Nephron (organoid): Measurements from ENCODE around the gene HTR1E.

Source experiments
- H3K27ac Mint-ChIP-seq, 3 experiments: 2 replicates each; pipeline ENCODE4 v1.8.0; 2020; ENCODE audit warnings: mixed read lengths in 3 of 3, mild to moderate bottlenecking in 2 of 3, moderate library complexity in 1 of 3
- H3K27me3 Mint-ChIP-seq: 2 replicates; pipeline ENCODE4 v1.8.0; 2021; ENCODE audit warnings: low read depth, mild to moderate bottlenecking, moderate library complexity, mixed read lengths
- H3K36me3 Mint-ChIP-seq: 2 replicates; pipeline ENCODE4 v1.8.0; 2020; ENCODE audit warnings: low read depth, mixed read lengths
- H3K4me1 Mint-ChIP-seq: 2 replicates; pipeline ENCODE4 v1.8.0; 2020; ENCODE audit warnings: mixed read lengths
- H3K4me3 Mint-ChIP-seq, 3 experiments: 2 replicates each; pipeline ENCODE4 v1.8.0; 2020; ENCODE audit warnings: mild to moderate bottlenecking in 3 of 3, mixed read lengths in 3 of 3, moderate library complexity in 2 of 3
- H3K9me3 Mint-ChIP-seq: 2 replicates; pipeline ENCODE4 v1.8.0; 2020; ENCODE audit warnings: mixed read lengths
- TF ChIP-seq, protein P1 (sequence below), 3 experiments: fragments of 200-600 bp; sonication (generic); IDR thresholded peaks; one replicate each; pipeline ENCODE4 v1.5.0; 2021; ENCODE audit warnings: antibody characterized with exemption in 3 of 3; ENCODE audit not compliant: unreplicated experiment in 3 of 3

The HTR1E gene

DNA sequence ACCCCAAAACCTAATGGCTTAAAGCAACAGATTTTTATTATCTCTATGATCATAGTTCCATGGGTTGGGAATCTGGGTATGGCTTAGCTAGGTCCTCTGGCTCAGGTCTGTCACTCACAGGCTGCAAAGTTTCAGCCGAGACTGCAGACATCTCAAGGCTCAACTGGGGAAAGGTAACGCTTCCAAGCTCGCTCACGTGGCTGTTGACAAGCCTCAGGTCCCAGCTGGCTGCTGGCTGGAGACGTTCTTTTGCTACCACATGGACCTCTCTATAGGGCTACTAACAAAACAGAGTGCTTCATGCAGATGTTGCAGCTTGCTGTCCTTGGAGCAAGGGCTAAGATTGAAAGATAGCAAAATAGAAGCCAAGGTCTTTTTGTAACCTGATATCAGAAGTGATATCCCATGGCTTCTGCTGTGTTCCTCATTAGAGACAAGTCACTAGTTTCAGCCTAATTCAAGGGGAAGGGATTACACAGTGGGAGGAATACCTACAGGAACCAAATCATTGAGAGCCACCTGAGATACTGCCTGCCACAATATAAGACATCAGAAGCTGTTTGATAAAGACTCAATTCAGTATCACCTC, 6.6 kb downstream of the HTR1E start:
- Mint-ChIP-seq H3K4me3 (no peak overlapping the region), H3K27me3 (peaks cover 29% of the 10 kb centered on the region)
- TF ChIP-seq, protein P1, sequence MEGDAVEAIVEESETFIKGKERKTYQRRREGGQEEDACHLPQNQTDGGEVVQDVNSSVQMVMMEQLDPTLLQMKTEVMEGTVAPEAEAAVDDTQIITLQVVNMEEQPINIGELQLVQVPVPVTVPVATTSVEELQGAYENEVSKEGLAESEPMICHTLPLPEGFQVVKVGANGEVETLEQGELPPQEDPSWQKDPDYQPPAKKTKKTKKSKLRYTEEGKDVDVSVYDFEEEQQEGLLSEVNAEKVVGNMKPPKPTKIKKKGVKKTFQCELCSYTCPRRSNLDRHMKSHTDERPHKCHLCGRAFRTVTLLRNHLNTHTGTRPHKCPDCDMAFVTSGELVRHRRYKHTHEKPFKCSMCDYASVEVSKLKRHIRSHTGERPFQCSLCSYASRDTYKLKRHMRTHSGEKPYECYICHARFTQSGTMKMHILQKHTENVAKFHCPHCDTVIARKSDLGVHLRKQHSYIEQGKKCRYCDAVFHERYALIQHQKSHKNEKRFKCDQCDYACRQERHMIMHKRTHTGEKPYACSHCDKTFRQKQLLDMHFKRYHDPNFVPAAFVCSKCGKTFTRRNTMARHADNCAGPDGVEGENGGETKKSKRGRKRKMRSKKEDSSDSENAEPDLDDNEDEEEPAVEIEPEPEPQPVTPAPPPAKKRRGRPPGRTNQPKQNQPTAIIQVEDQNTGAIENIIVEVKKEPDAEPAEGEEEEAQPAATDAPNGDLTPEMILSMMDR (IDR thresholded peaks at IDR 0.05; ENCODE audit: unreplicated experiment in 3 of 3): no peak

DNA sequence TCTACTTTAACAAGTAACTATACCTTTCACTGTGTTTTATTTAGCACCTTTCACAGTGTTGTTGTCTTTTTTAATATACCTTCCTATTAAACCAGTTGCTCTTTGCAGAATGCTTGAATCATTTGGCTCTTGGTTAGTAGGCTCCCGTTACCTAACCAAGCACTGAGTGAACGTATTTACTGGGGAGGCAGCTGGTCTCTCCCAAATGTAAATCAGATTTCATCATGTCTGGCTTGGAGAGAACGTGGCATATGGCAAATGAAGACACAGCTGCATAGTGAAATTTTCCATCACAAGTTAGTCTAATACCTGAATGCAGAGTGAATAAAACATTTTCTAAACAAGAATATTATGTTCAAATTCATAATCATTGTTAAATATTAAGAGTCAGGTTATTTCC, 12.4 kb downstream of the HTR1E start:
- H3K36me3 Mint-ChIP-seq: no peaks in the 10 kb centered on the region
- H3K9me3 Mint-ChIP-seq: no peaks in the 10 kb centered on the region
- H3K27ac Mint-ChIP-seq: no peak overlapping the region
- TF ChIP-seq, protein P1 (IDR thresholded peaks at IDR 0.05; ENCODE audit: unreplicated experiment in 3 of 3): no peak
- H3K4me1 Mint-ChIP-seq: no peaks in the 10 kb centered on the region
- H3K27me3 Mint-ChIP-seq: peaks cover 4% of the 10 kb centered on the region
- no peak overlapping the region for H3K4me3 Mint-ChIP-seq

More for the DNA sequence above, 6.6 kb downstream of the HTR1E start:
- H3K9me3 Mint-ChIP-seq: no peaks in the 10 kb centered on the region
- H3K4me1 Mint-ChIP-seq: no peaks in the 10 kb centered on the region
- no peak overlapping the region for H3K27ac Mint-ChIP-seq
- H3K36me3 Mint-ChIP-seq: no peaks in the 10 kb centered on the region

DNA sequence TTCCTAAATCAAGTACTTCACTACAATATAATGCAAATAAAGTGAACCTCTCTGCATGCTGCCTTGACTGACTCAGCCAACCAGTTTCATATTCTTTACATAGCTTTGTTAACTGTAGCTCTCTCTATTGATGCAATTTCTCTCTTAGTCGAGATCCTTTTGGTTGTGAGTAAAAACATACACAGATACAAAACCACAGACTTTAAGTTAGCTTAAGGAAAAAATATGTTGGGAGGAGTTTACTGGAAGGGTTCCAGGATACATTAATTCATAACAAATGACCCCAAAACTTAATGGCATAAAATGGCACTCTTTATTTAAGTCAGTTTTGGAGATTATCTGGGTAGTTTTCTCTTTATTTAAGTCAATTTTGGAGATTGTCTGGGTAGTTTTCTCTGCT, 15.7 kb downstream of the HTR1E start:
- no peaks in the 10 kb centered on the region for H3K9me3 Mint-ChIP-seq
- no peak overlapping the region for H3K27ac Mint-ChIP-seq
- TF ChIP-seq, protein P1 (IDR thresholded peaks at IDR 0.05; ENCODE audit: unreplicated experiment in 3 of 3): no peak
- no peaks in the 10 kb centered on the region for H3K4me1 Mint-ChIP-seq
- H3K4me3 Mint-ChIP-seq: no peak overlapping the region
- H3K27me3 Mint-ChIP-seq: peaks cover 4% of the 10 kb centered on the region
- no peaks in the 10 kb centered on the region for H3K36me3 Mint-ChIP-seq

DNA sequence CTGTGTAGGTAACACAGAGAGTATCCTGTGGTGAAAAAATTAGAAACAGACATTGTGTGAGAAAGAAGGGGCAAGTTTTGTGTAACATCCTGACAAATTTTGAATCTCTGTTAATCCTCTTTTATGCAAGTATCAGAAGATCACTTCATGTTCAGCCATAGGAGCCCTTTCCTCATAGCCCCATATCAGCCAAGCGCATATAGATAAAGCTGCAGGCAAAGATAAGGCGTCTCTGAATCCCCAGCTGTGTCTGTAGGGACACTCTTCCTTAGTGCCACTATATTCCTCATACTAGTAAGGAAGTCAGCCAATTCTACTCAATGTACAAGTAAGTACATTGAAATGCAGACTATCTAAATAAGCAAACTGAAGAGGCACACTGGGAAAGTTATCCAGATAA, 22.3 kb downstream of the HTR1E start:
- Mint-ChIP-seq H3K4me3 (no peak overlapping the region), H3K9me3 (no peaks in the 10 kb centered on the region), H3K4me1 (no peaks in the 10 kb centered on the region), H3K27ac (no peak overlapping the region), H3K36me3 (no peaks in the 10 kb centered on the region), H3K27me3 (no peaks in the 10 kb centered on the region)
- TF ChIP-seq, protein P1 (IDR thresholded peaks at IDR 0.05; ENCODE audit: unreplicated experiment in 3 of 3): no peak

DNA sequence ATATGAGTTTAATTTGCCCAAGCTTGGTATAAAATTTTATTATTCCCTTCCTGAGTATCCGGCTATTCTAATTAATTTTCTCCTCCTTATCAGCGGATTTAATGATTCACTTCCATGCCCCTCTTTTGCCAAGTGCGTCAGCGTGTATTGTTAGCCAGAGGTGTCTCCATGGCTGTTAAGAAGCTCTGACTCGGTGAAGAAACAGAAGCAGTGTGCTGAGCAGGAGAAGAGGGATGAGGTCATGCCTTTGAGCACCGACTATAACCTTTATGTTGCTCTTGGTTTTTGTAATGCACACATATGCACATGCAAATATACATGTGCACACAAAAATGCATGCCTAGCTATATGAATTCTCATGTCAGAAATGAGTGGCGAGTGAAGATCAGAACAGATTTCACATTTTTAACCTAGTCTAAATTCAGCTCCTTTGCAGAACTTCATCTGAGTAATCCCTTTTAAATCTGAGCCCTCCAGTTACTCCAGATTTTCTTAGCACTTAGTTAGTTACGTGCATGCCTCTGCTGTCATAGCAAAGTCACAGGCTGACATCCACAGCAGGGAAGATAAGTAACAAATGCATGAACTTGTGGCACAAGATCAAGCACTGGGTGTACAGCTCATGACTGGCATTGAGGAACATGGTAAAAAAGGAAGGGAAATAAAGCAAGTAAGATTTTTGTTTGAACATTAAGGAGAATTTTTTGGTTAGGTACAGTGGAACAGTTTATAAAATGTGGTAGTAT, 24.3 kb downstream of the HTR1E start:
- Mint-ChIP-seq H3K27me3 (no peaks in the 10 kb centered on the region), H3K4me3 (no peak overlapping the region), H3K27ac (no peak overlapping the region), H3K36me3 (no peaks in the 10 kb centered on the region), H3K9me3 (no peaks in the 10 kb centered on the region), H3K4me1 (no peaks in the 10 kb centered on the region)
- TF ChIP-seq, protein P1 (IDR thresholded peaks at IDR 0.05; ENCODE audit: unreplicated experiment in 3 of 3): no peak

DNA sequence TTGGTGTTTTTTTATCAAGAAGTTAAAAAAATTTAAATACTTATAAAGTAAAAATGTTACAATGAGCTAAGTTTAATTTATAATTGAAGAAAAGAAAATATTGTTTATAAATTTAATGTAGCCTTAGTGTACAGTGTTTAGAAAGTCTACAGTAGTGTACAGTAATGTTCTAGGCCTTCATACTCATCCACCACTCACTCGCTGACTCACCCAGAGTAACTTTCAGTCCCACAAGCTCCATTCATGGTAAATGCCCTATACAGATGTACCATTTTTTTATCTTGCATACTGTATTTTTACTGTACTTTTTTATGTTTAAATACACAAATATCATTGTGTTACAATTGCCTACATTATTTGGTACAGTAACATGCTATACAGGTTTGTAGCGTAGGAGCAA, 26.0 kb downstream of the HTR1E start:
- TF ChIP-seq, protein P1 (IDR thresholded peaks at IDR 0.05; ENCODE audit: unreplicated experiment in 3 of 3): no peak
- no peak overlapping the region for H3K27ac Mint-ChIP-seq
- no peaks in the 10 kb centered on the region for H3K9me3 Mint-ChIP-seq
- no peaks in the 10 kb centered on the region for H3K27me3 Mint-ChIP-seq
- H3K36me3 Mint-ChIP-seq: no peaks in the 10 kb centered on the region
- no peaks in the 10 kb centered on the region for H3K4me1 Mint-ChIP-seq
- H3K4me3 Mint-ChIP-seq: no peak overlapping the region
